ENCODE measurements around the gene C1orf167. TPM values are rescaled to one million over a fixed set of nuclear protein-coding genes. Genes with fewer than 3 reads are reported as not detected.

The C1orf167 gene
- total RNA-seq, 1 experiment from 2014 or later = 0.39 TPM

- no peak overlapping the region for H2AFZ ChIP-seq (ENCODE audit: low read length)
- H4K20me1 ChIP-seq (ENCODE audit: control insufficient read depth, insufficient read depth, insufficient read length) = no peaks in the 10 kb centered on the region
- H4K5ac ChIP-seq (ENCODE audit: insufficient read length, low read depth, low read length) = no peak overlapping the region
- H3T11ph ChIP-seq (ENCODE audit: low read length) = no peak overlapping the region
- no peak overlapping the region for H2AK5ac ChIP-seq (ENCODE audit: insufficient read length, low read length)
- H3K23me2 ChIP-seq (ENCODE audit: insufficient read length, low read depth, low read length, poor library complexity, severe bottlenecking) = no peaks in the 10 kb centered on the region
- no peak overlapping the region for H3K9ac ChIP-seq (ENCODE audit: extremely low read depth, insufficient read length, low read length)
- H3K9me3 Mint-ChIP-seq = no peaks in the 10 kb centered on the region; a peak in 1 of 5 replicates
- DNase-seq = no peak
- no peak overlapping the region for H2BK15ac ChIP-seq (ENCODE audit: low read depth, low read length)
- no peaks in the 10 kb centered on the region for H3K79me2 ChIP-seq (ENCODE audit: insufficient read depth, low read length)
- no peak overlapping the region for H3K23ac ChIP-seq (ENCODE audit: insufficient read length, low read depth, low read length)
- H2BK12ac ChIP-seq (ENCODE audit: insufficient read length, low read depth, low read length) = no peak overlapping the region
- H3K4me2 ChIP-seq (ENCODE audit: insufficient read depth, insufficient read length, low read length) = no peak overlapping the region
- no peak overlapping the region for H3K27ac Mint-ChIP-seq
- H3K36me3 Mint-ChIP-seq (ENCODE audit: insufficient read depth in 1 of 3, low read depth in 3 of 3) = peaks cover 0 to 14% (median 2%) of the 10 kb centered on the region in 3 experiments; a peak in 3 of 7 replicates
- no peak overlapping the region for H2BK120ac ChIP-seq (ENCODE audit: low read depth, low read length, poor library complexity, severe bottlenecking)
- H3K56ac ChIP-seq (ENCODE audit: insufficient read length, low read depth, low read length) = no peak overlapping the region
- no peak overlapping the region for H2BK20ac ChIP-seq (ENCODE audit: low read depth, low read length, poor library complexity, severe bottlenecking)
- TF ChIP-seq, protein P1, sequence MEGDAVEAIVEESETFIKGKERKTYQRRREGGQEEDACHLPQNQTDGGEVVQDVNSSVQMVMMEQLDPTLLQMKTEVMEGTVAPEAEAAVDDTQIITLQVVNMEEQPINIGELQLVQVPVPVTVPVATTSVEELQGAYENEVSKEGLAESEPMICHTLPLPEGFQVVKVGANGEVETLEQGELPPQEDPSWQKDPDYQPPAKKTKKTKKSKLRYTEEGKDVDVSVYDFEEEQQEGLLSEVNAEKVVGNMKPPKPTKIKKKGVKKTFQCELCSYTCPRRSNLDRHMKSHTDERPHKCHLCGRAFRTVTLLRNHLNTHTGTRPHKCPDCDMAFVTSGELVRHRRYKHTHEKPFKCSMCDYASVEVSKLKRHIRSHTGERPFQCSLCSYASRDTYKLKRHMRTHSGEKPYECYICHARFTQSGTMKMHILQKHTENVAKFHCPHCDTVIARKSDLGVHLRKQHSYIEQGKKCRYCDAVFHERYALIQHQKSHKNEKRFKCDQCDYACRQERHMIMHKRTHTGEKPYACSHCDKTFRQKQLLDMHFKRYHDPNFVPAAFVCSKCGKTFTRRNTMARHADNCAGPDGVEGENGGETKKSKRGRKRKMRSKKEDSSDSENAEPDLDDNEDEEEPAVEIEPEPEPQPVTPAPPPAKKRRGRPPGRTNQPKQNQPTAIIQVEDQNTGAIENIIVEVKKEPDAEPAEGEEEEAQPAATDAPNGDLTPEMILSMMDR (conservative IDR thresholded peaks at IDR 0.05) = no peak
- H3K27me3 Mint-ChIP-seq (ENCODE audit: low read depth) = no peaks in the 10 kb centered on the region; the same call in 1 of the 2 replicates
- H4K8ac ChIP-seq (replicated peaks; ENCODE audit: insufficient read length, low read depth, low read length) = no peak overlapping the region
- WGBS (ENCODE audit: extremely low coverage, insufficient read length, low lambda C conversion rate) = no CpG with 5 or more reads among the region's 2 CpGs
- H3K4me1 Mint-ChIP-seq = peaks cover 26 to 27% of the 10 kb centered on the region in 2 experiments
- H3K27me3 ChIP-seq (ENCODE audit: insufficient read depth, low read length) = no peaks in the 10 kb centered on the region
- no peak overlapping the region for H3K4me3 Mint-ChIP-seq
- no peak overlapping the region for H2BK5ac ChIP-seq (ENCODE audit: insufficient read length, low read length)
- no peak overlapping the region for H3K18ac ChIP-seq (ENCODE audit: insufficient read length, low read depth, low read length)
- no peaks in the 10 kb centered on the region for H3K79me1 ChIP-seq (ENCODE audit: insufficient read depth, low read depth, low read length, poor library complexity, severe bottlenecking)
- no peak overlapping the region for H4K91ac ChIP-seq (ENCODE audit: insufficient read length, low read depth, low read length)
- no peaks in the 10 kb centered on the region for H3K9me3 ChIP-seq (ENCODE audit: control insufficient read depth, low read depth, low read length)
- no peak overlapping the region for H3K27ac ChIP-seq (ENCODE audit: insufficient read length, low read depth, low read length)
- no peak overlapping the region for H3K4ac ChIP-seq (ENCODE audit: low read depth, low read length)
- H3K14ac ChIP-seq (ENCODE audit: insufficient read depth, low read length) = no peak overlapping the region
- peaks cover 2% of the 10 kb centered on the region; the same call in 1 of the 2 replicates for H3K4me1 ChIP-seq (ENCODE audit: insufficient read depth, low read length)
Measured at GRCh38 chr1:11722538-11722937, 39.5 kb upstream of the C1orf167 start.
